Heart left ventricle (tissue), 16 donors: ENCODE measurements around the gene TMBIM1. TPM values are rescaled to one million over a fixed set of nuclear protein-coding genes. Genes with fewer than 3 reads are reported as not detected.

ENCODE experiments used
- ATAC-seq, 4 donors: fragments of 200-7000 bp; cut with Tn5 transposase; one replicate each; pipeline ENCODE4 v1.9.1; 2020 to 2022; ENCODE audit warnings: moderate library complexity in 4 of 4, mild to moderate bottlenecking in 3 of 4, moderate number of reproducible peaks in 1 of 4
- DNase-seq, 5 donors: peaks; one replicate each; pipeline ENCODE4 v3.0.0-alpha.2; 2020
- H3K27ac ChIP-seq, 12 donors: fragments of 200-600 bp; sonication (generic) in 4 of 12; one replicate each; pipeline versions ENCODE4 v1.5.0 to v1.8.0; 2016 to 2022; ENCODE audit warnings: mild to moderate bottlenecking in 2 of 12
- H3K27me3 ChIP-seq, 9 donors: fragments of 200-600 bp; sonication (generic) in 2 of 9; one replicate each; pipeline versions ENCODE4 v1.5.1 to v1.8.0; 2016 to 2022; ENCODE audit warnings: mild to moderate bottlenecking in 3 of 9
- H3K36me3 ChIP-seq, 9 donors: fragments of 200-600 bp; sonication (generic) in 2 of 9; one replicate each; pipeline versions ENCODE4 v1.5.0 to v1.8.0; 2018 to 2022; ENCODE audit warnings: mild to moderate bottlenecking in 2 of 9
- H3K4me1 ChIP-seq, 12 donors: fragments of 200-600 bp; sonication (generic) in 4 of 12; one replicate each; pipeline versions ENCODE4 v1.5.0 to v1.8.0; 2016 to 2022; ENCODE audit warnings: mild to moderate bottlenecking in 3 of 12
- H3K4me3 ChIP-seq, 12 donors: fragments of 200-600 bp; sonication (generic) in 4 of 12; one replicate each; pipeline versions ENCODE4 v1.5.0 to v1.8.0; 2017 to 2022; ENCODE audit warnings: mild to moderate bottlenecking in 9 of 12, moderate library complexity in 4 of 12
- H3K9me3 ChIP-seq, 12 donors: fragments of 200-600 bp; sonication (generic) in 4 of 12; one replicate each; pipeline versions ENCODE4 v1.5.0 to v1.8.0; 2016 to 2022; ENCODE audit warnings: mild to moderate bottlenecking in 1 of 12
- CTCF ChIP-seq, 12 donors: fragments of 200-600 bp; sonication (generic) in 4 of 12; IDR thresholded peaks; one replicate each; pipeline versions ENCODE4 v1.5.0 to v1.8.0; 2018 to 2022; ENCODE audit warnings: antibody characterized with exemption in 12 of 12, mild to moderate bottlenecking in 5 of 12
- POLR2A ChIP-seq, 2 donors: fragments of 450-650 bp; IDR thresholded peaks; one replicate each; pipeline ENCODE4 v1.6.1; 2017; ENCODE audit warnings: antibody characterized with exemption in 2 of 2, mild to moderate bottlenecking in 2 of 2, moderate library complexity in 2 of 2
- WGBS, 4 donors: extraction: QIAGEN DNeasy Blood & Tissue Kit in 2 of 4; methylation state at CpG; one replicate each; pipeline versions ENCODE4 v1.1.5 to v1.1.7; 2013 to 2018; 5-methylcytosine and 5-hydroxymethylcytosine counted together
- intact Hi-C, 10 donors: fragments of 100-400 bp; cut with DNase I; formaldehyde crosslinking; loops; one replicate each; pipeline versions ENCODE4 v1.11.1 to v1.14.2; 2022
- microRNA-seq, 4 donors: library from miRNA; unstranded; fragments of <30 nt; microRNA quantifications; one replicate each; pipeline versions ENCODE4 to v1.2.0, GENCODE V29; 2017 to 2020
- polyA plus RNA-seq, 2 donors: library from polyadenylated mRNA; stranded (reverse); fragments of 200-250 nt; gene quantifications; one replicate each; pipeline ENCODE4 v1.2.3, GENCODE V29; 2013
- total RNA-seq, 9 donors: library from RNA; depleted of rRNA in 2 of 9; stranded (reverse); fragments of >200 nt in 2 of 9; fragmentation: NEBNext Ultra II Directional in 3 of 9; extraction: Animal tissue kit (Norgen Biotek cat#: 25700) in 3 of 9; gene quantifications; one replicate each; pipeline versions ENCODE4 v1.1.0 to v1.2.4, GENCODE V29; 2016 to 2023
- donor health status: ischemic (EF 13 %, LVEDD 7.1; RV severe dilation, severe dysfunction).
- donor health status: healthy with polysubstance abuse.
- donor health status: DM: no; HTN: yes; CAD: no.
- donor health status: DM: no; HTN: no; CAD: no.
- donor health status: ischemic (EF 25% LVEDD 6.9; RV normal size, moderate dysfunction).
- donor health status: ischemic (EF 25% LVEDD 5.7; RV mildly dilated, moderate dysfunction).
- donor health status: healthy.
- donor health status: DM: yes; HTN: yes; CAD: no.
- donor health status: ischemic (EF 35%, LVEDD 5.7; RV mildly dilated, moderate dysfunction).
- donor health status: nonischemic (EF 11% LVEDD 7.7; RV severe dilation, severe dysfunction).
- donor health status: DM: yes; HTN: yes; CAD: no.
- donor health status: PGD.
- donor health status: ischemic (EF 29% LVEDD 5.4; RV normal size, mild dysfunction).
- donor health status: nonischemic (EF 23%, LVEDD 6.1; RV moderate dilation, normal function).

The TMBIM1 gene
- total and polyA plus RNA-seq, 11 donors: 41.8 to 208 (median 126) TPM

DNA sequence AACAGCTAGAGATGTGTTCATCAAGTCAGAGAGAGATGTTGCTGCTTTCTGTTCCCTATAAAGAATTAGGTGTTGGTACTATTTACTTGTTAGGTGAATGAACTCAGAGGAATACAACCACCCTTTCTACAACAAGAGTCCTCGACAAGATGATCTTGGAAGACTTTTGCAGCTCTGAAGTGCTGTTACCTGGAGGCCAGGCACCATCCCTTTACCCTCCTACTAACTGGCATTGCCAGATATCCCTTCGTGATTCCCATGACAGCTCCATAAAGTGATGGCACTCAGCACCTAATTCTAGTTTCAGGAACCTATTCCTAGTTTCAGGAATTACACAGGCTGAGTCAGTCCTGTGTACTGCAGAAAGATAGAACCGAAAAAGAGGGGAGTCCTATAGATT, 65.4 kb downstream of the TMBIM1 start:
- H3K36me3 ChIP-seq: peaks cover 0 to 99% (median 75%) of the 10 kb centered on the region in 9 donors
- no peak overlapping the region for H3K27ac ChIP-seq
- H3K9me3 ChIP-seq: no peaks in the 10 kb centered on the region
- H3K27me3 ChIP-seq: no peaks in the 10 kb centered on the region
- intact Hi-C loops: loop anchor here in 1 of 10 donors (5.0 kb wide), 1 partner anchor 35 kb away; the partner anchor contains the start of gene GPBAR1
- ATAC-seq (no peak), DNase-seq (no peak)
- WGBS, 4 donors: 73 to 86% (median 82%) methylated on average over 3 of the region's 3 CpGs
- peaks cover 8 to 97% (median 44%) of the 10 kb centered on the region in 12 donors for H3K4me1 ChIP-seq
- TF ChIP-seq CTCF (IDR thresholded peaks at IDR 0.05) (no peak), POLR2A (IDR thresholded peaks at IDR 0.05) (no peak)
- H3K4me3 ChIP-seq: no peak overlapping the region

Small RNAs within 50 kb of the gene (microRNA-seq; reads per million reads assigned to microRNA genes)
- gene MIR6513: 1.5 to 6.0 (median 3.5) reads per million in 4 donors
- gene MIR6810: 0 to 0.77 (median 0.69) reads per million in 4 donors

Other genes with a start within 250 kb of the TMBIM1 start
- 1 to 10 TPM in 1 of 9 donors, under 1 TPM in 2, not detected in 6; 0.11 to 1.0 (median 0.14) TPM for gene RUFY4, start 223.2 kb downstream of the TMBIM1 start, total RNA-seq
- not detected for gene RUFY4, start 223.2 kb downstream of the TMBIM1 start, polyA plus RNA-seq
- 1 to 10 TPM in 2 of 9 donors, under 1 TPM in 7; 0.27 to 2.0 (median 0.56) TPM for gene CXCR2, start 166.5 kb downstream of the TMBIM1 start, total RNA-seq
- under 1 TPM; 0.11 to 0.19 TPM for gene CXCR2, start 166.5 kb downstream of the TMBIM1 start, polyA plus RNA-seq
- gene CXCR1, start 125.5 kb downstream of the TMBIM1 start, total RNA-seq: 1 to 10 TPM in 2 of 9 donors, under 1 TPM in 7; 0.23 to 1.9 (median 0.59) TPM
- under 1 TPM; 0.08 to 0.22 TPM for gene CXCR1, start 125.5 kb downstream of the TMBIM1 start, polyA plus RNA-seq
- 100 to 1,000 TPM; 126 to 278 (median 139) TPM for gene ARPC2, start 75.3 kb downstream of the TMBIM1 start, total RNA-seq
- gene ARPC2, start 75.3 kb downstream of the TMBIM1 start, polyA plus RNA-seq: 100 to 1,000 TPM in 1 of 2 donors, 10 to 100 TPM in 1; 64.9 to 223 TPM
- 1 to 10 TPM in 6 of 9 donors, under 1 TPM in 3; 0.52 to 4.7 (median 1.2) TPM for gene GPBAR1, start 31.5 kb downstream of the TMBIM1 start, total RNA-seq
- 1 to 10 TPM in 1 of 2 donors, under 1 TPM in 1; 1.00 to 1.8 TPM for gene GPBAR1, start 31.5 kb downstream of the TMBIM1 start, polyA plus RNA-seq
- gene AAMP, start 22.4 kb downstream of the TMBIM1 start, total RNA-seq: 100 to 1,000 TPM in 2 of 9 donors, 10 to 100 TPM in 7; 51.6 to 127 (median 58.0) TPM
- 100 to 1,000 TPM in 1 of 2 donors, 10 to 100 TPM in 1; 58.6 to 150 TPM for gene AAMP, start 22.4 kb downstream of the TMBIM1 start, polyA plus RNA-seq
- gene PNKD, start 22.0 kb downstream of the TMBIM1 start, total RNA-seq: 10 to 100 TPM; 53.8 to 78.7 (median 72.5) TPM
- gene PNKD, start 22.0 kb downstream of the TMBIM1 start, polyA plus RNA-seq: 100 to 1,000 TPM in 1 of 2 donors, 10 to 100 TPM in 1; 54.6 to 146 TPM
- gene CATIP, start 64.4 kb upstream of the TMBIM1 start, total RNA-seq: under 1 TPM in 1 of 9 donors, not detected in 8; 0.18 TPM
- gene CATIP, start 64.4 kb upstream of the TMBIM1 start, polyA plus RNA-seq: under 1 TPM in 1 of 2 donors, not detected in 1; 0.07 TPM
- 10 to 100 TPM in 2 of 9 donors, 1 to 10 TPM in 6, under 1 TPM in 1; 0.96 to 31.0 (median 4.3) TPM for gene SLC11A1, start 89.8 kb upstream of the TMBIM1 start, total RNA-seq
- 1 to 10 TPM; 4.5 to 8.9 TPM for gene SLC11A1, start 89.8 kb upstream of the TMBIM1 start, polyA plus RNA-seq
- 100 to 1,000 TPM in 2 of 9 donors, 10 to 100 TPM in 7; 67.4 to 115 (median 93.8) TPM for gene CTDSP1, start 107.4 kb upstream of the TMBIM1 start, total RNA-seq
- gene CTDSP1, start 107.4 kb upstream of the TMBIM1 start, polyA plus RNA-seq: 100 to 1,000 TPM in 1 of 2 donors, 10 to 100 TPM in 1; 74.4 to 121 TPM
- not detected for gene VIL1, start 126.6 kb upstream of the TMBIM1 start, total RNA-seq
- under 1 TPM; 0.04 to 0.07 TPM for gene VIL1, start 126.6 kb upstream of the TMBIM1 start, polyA plus RNA-seq